GM21723 (cell line): ENCODE data around the gene WDR1.

Experiments used
- ATAC-seq: cut with Tn5 transposase; IDR thresholded peaks from one replicate; pipeline ENCODE4 v1.9.1; 2021; ENCODE audit warnings: mild to moderate bottlenecking, moderate library complexity; ENCODE audit not compliant: unreplicated experiment

The WDR1 gene

DNA sequence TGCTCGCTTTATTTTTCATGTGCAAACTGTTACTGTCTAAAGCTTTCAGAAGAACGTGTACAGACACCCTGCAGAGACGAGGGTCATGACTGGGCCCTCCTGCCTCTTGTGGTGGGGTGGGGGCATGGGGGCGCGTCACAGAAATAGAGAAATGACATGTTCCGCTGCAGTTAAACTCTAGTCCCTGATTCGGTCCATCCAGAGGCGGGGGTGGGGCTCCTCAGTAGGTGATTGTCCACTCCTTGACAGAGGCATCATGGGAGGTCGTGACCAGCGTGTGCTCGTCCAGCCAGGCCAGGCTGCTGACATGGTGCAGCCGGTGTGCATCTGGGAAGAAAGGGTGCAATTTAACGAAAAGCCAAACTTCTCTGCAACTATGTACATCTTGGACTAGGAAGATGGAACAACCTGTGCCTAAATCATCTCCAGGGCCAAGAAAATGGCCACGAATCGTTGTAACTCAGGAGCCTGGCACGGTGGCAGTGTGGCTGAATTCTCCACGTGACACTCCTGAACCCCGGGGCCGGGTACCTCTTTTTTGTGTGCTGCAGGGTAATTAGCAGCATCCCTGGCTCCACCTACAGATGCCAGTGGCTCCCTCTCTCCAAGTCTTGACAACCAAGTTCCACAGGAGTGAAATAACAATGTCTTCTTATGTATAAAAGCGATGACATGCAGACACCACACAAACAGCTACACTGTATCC lies 41.3 kb downstream of the WDR1 start:
- ATAC-seq = no peak

DNA sequence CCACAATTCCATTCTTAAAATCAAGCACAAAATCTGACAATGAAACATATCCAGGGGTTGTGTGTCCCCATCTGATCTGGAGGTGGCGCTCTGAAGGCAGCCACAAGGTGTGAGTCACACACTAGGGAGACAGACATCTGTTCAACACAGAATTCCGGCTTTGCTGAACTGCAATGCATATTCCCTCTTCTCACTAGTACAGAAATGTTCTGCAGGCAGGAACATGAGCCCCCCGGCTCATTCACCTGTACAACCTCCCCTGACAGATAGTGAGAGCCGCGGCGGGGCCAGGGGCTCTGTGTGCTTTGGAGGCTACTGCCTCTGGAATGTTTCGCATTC lies 41.9 kb downstream of the WDR1 start:
- ATAC-seq = no peak

DNA sequence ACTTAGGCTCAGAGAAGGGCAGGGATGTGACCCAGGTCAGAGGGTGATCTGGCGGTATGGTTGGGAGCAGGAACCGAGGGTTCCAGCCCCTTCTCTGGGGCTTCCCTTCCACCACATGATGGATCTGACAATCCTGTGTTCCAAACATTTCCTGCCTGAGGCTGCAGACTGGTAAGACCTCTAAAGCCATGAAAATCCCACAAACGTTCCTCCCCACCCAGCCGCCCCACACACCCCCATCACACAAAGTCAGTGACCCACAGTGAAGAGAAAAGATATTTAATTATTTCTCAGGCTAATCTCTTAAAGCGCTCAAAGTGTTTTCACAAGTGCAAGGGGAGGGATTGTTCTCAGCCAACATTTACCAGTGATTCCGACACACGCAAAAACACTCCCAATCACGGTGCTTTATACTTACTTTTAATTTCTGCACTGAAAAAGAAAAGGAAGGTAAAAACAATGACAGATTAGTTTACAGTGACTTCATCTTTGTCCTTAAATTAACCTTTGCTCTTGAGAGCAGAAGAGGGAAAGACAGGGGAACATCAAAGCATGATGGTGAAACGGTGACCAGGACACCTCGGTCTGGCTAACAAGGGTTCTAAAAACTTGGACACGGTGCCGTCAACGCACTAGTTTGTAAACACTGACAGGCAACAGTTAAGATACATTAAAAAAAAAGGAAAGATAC lies 42.4 kb downstream of the WDR1 start:
- ATAC-seq = no peak

DNA sequence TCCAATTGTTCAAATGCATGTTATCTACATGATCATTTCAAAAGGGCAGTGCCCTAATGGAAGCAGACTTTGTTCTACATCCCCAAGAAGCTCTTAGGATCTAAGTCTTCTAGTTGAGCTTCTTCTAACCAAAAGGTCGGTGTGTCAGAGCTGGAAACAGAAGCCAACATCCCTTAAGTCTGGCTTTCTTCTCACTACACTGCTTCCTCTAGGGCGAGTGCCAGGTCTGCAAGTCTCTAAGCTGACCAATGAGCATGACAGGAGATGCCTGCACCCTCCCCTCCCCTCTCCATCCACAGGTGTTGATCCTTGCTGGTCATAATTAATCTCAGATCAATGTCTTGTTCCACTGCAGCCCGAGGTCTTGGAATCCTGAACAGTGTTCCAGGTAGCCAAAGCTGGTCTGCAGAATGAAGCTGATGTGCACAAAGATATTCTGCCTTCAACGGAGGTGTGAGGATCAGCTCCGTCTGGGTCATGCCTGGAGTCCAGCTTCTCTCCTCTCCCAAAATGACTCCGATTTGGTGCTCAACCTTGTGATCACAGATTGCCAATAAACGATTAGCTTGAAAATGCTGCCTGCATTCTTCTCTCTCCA lies 44.1 kb downstream of the WDR1 start:
- no peak for ATAC-seq

DNA sequence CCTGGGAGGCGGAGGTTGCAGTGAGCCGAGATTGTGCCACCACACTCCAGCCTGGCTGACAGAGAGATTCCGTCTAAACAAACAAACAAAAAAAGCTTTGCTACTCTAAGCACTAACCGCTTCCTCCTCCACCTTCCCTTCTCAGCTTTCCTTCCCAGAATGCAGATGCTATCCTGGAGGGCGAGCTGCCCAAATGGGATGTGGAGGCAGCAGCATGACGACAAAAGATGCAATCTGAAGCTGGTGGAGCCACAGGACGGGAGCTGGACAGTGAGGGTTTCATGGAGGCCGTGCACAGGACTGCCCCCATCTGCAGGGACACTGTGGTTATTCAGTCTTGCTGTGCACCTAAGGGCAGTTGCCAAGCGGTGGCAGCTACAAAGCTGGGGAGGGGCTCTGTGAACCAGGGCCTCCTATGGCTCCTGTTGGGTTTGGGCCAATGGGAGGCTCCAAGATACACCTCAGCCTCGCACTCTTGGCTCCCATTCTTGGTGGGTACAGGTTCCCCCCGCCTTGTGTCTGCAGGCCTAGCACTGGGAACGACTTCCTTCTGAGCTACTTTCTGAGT lies 47.4 kb downstream of the WDR1 start:
- ATAC-seq = no peak

DNA sequence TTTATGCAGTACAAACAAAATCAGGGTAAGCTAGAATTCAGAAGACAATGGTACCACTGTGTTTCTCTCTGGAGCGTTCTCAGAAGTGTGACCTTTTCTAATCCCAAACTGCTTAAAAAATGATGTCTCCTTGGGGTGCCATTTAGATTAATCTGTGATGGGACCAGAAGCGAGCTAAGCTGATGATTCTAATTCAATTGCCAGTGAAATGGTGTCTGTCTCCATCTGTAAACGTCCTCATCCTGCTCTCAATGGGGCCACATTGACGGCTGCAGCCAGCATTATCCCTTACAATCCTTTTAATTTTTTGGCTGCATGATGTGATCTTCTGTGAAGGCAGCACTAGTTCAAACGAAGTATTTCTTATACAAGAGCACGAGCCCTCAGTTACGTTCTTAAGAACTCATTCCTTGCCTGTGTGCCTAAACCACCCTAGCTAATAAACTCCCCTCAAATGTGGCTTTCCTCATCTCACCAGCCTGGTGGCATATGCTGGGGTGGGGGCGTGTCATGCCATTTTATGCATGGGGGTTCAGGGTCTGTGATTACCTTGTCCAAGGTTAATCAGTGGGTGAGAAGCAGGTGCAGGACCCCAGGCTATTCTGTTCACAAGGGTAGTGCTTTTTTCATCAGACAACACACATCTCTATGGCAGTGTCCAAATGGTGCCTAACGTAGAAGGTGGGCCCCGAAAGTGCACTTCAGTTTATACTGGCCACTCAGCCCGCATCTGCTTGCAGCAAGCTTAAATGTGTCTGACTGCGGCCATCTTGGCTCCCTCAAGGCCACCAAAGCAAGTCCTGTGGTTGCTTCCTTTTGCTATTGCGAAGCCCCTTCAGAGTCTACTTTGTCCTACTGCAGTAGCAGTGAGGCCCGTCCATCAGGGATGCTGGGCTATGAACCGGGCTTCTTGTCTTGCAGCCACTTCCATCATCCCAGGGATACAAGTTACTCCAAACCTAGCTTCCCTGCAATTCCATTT lies 49.6 kb downstream of the WDR1 start:
- ATAC-seq = no peak

DNA sequence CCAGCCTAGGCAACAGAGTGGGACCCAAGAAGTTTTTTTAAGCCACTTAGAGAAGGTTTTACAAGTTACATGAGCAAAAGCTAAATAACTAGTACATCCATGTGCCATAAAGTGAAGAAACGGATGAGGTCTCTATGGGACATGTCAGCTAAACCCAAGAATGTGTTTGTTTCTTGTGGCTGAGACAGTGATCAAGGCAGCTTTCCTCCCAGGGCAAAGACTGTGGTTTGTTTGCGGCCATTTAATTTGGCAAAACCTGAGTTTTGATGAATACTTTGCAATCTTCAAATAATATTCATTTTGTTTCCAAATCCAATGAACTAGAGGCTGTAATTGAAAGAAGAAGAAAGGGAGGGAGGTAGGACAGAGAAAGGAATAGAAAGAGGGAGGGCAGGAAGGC lies 50.4 kb downstream of the WDR1 start:
- ATAC-seq = no peak

DNA sequence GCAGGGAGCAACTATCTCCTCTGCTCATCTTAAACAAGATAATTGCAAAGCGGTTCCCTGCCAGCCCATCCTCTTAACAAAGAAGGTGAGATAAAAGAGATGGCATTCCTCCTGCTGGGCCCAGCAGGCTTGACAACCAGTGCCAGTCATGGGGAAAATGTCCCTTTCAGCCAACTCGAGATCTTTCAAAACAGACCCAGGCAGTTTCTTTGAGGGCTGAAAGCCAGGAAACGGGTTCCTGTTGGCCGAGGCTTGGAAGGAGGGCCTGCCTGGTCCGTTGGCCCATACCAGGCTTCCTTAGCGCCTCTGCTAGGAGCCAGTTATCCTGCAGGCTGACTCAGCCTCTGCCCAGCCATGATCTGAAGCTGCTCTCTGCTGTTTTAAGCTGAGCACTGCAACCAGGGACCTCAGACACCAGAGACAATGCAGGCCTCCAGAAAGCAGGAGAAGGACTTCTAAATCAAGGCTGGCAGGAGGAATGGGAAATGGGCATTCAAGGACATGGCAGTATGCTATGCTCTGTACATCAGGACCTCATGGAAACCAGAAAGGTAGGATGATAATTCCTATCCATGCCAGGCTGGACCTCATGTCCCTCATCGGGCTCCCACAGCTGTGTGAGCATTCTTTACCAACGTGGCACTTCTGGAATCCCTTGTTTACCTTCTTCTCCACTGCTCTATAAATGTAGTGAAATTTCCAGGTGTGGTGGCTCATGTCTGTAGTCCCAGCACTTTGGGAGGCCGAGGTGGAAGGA lies 52.9 kb downstream of the WDR1 start:
- ATAC-seq = no peak

DNA sequence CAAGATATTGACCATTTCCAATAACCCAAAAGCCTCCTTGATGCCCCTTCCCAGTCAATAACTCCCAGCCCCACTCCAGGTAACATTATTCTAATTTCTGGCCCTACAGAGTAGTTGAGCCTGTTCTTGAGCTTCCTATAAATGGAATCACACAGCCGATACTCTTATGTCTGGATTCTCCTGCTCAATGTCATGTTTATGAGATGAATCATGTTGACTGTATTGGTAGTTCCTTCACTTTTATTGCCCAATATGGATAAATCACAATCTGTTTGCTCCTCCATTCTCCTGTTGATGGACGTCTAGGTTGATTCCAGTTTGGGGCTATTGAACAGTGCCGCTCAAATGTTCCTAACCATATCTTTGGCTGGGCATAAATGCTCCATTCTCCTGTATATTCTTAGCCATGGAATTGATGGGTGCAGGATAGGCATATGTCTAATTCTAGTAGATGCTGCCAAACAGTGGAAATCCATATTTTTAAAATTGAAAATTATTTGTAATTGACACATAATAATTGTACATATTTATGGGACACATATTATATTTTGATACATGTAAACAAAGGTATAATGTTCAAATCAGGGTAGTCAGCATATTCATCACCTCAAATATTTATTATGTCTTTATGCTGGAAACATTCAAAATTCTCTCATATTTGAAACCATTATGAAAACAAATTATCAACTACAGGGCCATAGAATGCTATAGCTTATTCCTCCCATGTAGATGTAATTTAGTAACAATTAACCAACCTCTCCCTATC lies 54.8 kb downstream of the WDR1 start:
- ATAC-seq = no peak

DNA sequence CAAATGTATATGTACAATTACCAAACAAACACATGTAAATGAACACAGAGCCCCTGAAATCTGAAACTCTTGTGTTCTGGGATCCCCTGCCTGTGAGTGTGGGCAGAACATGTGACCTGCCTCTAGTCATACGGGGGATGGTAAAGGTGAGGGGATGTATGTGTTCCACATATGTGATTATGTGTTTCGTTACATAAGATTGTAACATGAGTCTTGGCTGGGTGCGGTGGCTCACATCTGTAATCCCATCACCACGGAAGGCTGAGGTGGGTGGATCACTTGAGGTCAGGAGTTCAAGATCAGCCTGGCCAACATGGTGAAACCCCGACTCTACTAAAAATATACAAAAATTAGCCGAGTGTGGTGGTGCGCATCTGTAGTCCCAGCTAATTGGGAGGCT lies 58.2 kb downstream of the WDR1 start:
- ATAC-seq = no peak

DNA sequence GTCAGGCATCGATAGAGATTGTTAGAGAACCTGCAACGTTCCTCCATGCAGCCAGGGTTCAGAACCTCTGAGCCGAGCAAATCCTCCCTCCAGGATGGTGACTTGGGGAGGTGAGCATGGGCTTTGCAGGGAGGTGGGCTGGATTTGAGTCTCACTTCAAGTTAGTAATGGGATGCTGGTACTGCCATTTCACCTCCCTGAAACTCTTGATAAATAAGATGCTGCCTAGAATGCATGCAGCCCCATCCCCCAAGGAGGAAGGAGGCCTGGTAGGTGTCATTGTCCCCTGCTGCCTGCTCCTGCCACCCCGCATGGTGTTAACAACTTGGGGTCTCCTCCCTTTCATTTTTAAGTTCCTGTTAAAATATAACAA lies 59.6 kb downstream of the WDR1 start:
- ATAC-seq = no peak

DNA sequence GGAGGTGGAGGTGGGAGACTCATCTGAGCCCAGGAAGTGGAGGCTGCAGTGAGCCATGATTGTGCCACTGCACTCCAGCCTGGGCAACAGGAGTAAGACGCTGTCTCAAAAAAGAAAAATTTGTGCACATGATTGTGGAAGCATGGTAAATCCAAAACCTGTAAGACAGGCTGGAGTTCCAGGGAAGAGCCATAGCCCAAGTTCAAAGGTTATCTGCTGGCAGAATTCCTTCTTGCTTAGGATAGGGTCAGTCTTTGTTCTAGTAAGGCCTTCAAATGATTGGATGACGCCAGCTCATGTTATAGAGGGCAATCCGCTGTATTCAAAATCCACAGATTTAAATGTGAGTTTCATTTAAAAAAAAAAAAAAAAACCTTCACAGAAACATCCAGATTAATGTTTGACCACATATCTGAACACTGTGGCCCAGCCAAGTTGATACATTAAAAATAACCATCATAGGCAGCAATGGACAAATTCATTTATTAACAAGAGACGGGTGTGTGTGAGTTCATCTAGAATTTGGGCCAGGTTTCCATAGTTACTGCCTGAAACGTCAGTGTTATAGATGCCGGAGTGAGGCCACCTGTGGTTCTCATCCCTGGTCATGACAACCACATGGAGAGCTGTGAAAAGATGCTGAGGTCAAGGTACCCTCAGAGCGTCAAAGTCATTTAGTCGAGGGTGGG lies 60.1 kb downstream of the WDR1 start:
- no peak for ATAC-seq

DNA sequence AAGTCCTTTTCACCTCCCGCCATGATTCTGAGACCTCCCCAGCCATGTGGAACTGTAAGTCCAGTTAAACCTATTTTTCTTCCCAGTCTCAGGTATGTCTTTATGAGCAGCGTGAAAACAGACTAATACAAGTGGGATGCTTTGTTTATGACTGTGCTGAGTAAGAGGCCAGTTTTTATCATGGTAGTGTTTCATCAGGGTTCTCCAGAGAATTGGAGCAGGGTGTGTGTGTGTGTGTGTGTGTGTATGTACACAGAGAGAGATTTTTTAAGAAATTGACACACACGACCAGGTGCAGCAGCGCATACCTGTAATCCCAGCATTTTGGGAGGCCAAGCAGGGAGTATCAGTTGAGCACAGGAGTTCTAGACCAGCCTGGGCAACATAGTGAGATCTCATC lies 60.7 kb downstream of the WDR1 start:
- ATAC-seq = no peak

DNA sequence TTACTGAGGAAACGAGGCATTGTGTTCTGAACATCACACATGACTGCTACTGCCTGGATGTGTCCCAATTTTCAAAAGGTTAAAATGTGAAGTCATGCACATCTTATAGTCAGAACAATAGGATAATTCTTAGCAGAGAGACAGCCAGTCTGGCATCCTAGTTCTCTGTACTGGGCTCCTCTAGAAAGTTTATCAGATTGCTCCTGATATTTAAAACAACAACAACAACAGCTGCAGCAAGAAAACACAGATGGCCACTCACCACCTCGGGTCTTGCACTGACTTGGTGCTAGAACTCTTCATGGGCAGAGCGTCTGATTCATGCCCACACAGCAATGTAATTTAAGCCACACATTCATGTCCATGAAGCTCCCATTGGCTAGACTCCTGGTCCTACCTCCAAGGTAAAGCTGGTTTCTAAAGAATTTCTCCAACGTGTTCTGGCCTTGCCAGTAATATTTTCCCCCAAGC lies 62.0 kb downstream of the WDR1 start:
- ATAC-seq = no peak

DNA sequence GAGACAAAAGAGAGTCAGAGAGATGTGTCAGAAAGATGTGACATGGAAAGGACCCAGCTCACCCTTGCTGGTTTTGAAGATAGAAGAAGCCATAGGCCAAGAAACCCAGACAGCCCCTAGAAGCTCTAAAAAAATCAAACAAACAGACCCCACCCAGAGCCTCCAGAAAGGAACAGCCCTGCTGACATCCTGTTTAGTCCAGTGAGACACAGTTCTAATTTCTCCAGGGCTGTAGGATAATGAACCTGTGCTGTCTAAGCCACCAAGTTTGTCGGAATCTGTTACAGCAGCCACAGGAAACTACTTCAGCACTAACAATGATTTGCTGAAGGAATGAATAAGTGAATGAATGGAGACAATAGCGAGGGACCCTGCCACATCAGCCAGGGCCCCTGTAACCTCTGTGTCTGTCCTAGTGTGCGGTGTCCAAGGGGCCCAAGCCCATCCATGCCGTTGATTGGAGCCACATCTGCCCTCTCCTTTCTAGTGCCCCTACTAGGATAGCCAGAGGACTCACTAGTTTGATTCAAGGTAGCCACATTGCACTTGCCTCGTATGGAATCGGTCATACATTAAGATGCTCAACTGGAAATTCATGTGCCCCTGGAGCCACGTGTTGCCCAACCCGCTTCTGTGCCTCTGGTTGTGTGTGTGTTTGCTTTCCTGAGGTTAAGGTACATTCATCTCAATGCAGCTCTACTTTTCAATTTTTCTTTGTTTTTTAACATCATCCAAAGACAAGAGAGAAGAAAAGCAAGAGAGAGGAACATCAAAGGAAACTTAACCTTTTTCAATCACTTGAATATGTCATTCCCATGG lies 62.8 kb downstream of the WDR1 start:
- ATAC-seq = no peak

DNA sequence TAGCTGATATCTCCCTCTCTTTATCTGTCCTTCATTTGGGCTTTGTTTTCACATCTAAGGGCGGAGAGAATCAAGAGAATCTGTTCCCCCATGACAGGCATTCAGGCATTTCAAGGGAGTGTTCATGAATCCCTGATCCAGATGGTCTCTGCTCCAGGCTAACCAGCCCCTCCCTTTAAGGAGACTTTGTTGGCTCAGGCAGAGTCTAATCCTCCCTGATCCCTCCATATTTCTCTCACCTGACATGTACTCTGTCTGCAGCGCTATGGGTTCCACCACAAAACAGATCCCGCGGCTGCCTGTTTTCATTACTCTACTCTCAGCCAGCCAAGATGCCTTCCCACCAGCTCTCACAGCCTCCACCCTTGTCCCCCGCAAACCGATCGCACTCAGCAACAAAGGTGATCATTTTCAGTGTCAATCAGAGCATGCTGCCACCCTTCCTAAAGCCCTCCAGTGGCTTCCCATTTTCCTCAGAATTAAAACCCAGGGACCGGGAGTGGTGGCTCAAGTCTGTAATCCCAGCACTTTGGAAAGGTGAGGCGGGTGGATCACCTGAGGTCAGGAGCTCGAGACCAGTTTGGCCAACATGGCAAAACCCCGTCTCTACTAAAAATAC lies 65.0 kb downstream of the WDR1 start:
- no peak for ATAC-seq

DNA sequence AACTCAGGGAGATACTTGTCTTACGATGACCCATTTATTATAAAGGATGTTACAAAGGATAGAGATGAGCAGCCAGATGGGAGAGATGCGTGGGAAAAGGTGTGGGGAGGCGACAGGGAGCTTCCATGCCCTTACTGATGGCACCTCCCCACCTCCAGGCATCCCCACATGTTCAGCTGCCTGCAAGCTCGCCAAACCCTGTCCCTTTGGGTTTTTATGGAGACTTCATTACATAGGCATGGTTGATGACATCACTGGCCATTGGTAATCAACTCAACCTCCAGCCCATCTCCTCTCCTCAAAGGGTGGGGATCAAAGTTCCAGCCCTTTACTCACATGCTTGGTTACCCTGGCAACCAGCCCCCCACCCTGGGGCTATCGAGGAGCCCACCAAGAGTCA lies 65.9 kb downstream of the WDR1 start:
- ATAC-seq = no peak

DNA sequence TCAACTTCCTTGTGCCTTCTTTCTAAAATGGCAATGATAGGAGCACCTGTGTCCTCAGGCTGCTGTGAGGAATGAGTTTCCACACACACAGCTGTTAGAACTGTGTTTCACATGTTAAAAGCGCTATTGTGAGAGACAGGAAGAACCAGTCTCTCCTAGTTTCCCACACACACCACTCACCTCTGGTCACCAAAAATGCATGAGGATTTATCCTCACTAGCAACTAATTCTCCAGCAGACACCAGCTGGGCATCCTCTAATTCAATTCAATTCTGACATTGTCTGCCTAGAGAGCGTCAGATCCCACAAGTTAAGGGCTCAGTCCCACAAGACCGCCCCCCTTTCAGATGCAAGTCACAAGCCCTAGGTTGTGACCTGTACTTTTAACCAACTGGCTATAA lies 66.3 kb downstream of the WDR1 start:
- no peak for ATAC-seq
